Ishikawa (cell line): ENCODE measurements around the gene NUCKS1.
A peak's percentile ranks its signal among the peaks of the same experiment; 100 is the strongest.

Experiments
- MAX ChIP-seq: IDR thresholded peaks from 2 replicates; pipeline ENCODE4 v1.6.1; 2012
- YY1 ChIP-seq: IDR thresholded peaks from 2 replicates; pipeline ENCODE4 v1.6.1; 2012; ENCODE audit warnings: low read depth

DNA sequence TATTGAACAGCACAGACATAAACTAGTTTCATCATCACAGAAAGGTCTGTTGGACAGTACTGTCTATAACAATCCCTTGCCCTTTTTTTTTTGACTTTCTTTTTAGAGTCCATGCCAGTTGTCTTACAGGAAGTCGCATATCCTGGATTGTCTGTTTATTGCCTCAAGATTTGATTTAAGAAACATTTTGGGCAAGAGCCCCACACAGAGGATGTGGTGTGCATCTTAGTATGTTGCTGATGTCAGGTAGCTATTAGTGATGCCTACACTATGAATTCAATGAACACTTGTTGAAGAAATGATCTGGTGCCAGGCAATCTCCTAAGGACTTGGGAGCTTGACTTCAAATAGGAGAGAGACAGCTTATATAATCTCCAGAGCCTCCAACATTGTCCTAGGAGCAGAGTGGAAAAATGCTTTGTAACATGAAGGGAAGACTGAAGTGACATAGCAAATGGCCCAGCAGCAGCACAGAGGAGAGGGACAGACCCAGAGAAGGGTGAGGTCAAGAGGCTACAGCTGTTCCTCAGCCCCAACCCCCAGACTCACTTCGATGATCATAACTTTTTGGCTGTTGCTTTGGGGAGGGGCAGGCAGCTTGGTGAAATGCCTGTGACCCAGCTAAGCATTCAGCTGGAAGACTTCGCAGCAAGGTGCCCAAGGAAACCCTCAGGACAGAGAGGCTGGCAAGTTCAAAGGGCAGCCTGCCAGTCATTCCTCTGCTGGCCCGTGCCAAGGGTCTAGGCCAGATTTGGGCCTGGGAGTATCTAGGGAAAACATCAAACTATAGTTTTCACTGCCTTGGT lies 32.8 kb upstream of the NUCKS1 start:
- TF ChIP-seq YY1 = 0 out of 2 replicates have a peak, but pooled peaks have one; percentile 6
- no peak for TF ChIP-seq MAX
